ENCODE results near the gene SPART.
"Not testable (repeated sequence)": the region's sequence is repeated elsewhere in the genome, so short reads cannot be mapped to it uniquely, and the experiment has no call there.

Gene SPART

GRCh38 chr13:36339600-36340155 lies 6.5 kb downstream of the SPART start:
- Histone ChIP-seq H3K27me3 (replicated peaks; ENCODE audit: control insufficient read depth, insufficient read depth, low read length) (no peaks in the 10 kb centered on the region), H3K4me3 (replicated peaks; ENCODE audit: low read depth, low read length) (no peak overlapping the region), H3K36me3 (ENCODE audit: control insufficient read depth, insufficient read depth, low read length) (no peaks in the 10 kb centered on the region)
- TF ChIP-seq CTCF (IDR thresholded peaks at IDR 0.05; ENCODE audit: insufficient read depth, low read length, poor library complexity, severe bottlenecking): no peak
- DNase-seq (ENCODE audit: extremely low read depth, insufficient read length): no peak

- H3K4me3 ChIP-seq (replicated peaks; ENCODE audit: low read depth, low read length): no peak overlapping the region
- H3K27me3 ChIP-seq (replicated peaks; ENCODE audit: control insufficient read depth, insufficient read depth, low read length): no peaks in the 10 kb centered on the region
- TF ChIP-seq CTCF (IDR thresholded peaks at IDR 0.05; ENCODE audit: insufficient read depth, low read length, poor library complexity, severe bottlenecking): no peak
- DNase-seq (ENCODE audit: extremely low read depth, insufficient read length): no peak
- no peaks in the 10 kb centered on the region for H3K36me3 ChIP-seq (ENCODE audit: control insufficient read depth, insufficient read depth, low read length)
Measured at GRCh38 chr13:36337938-36338641, 8.1 kb downstream of the SPART start.

- H3K36me3 ChIP-seq (ENCODE audit: control insufficient read depth, insufficient read depth, low read length): no peaks in the 10 kb centered on the region
- no peak for TF ChIP-seq CTCF (IDR thresholded peaks at IDR 0.05; ENCODE audit: insufficient read depth, low read length, poor library complexity, severe bottlenecking)
- no peaks in the 10 kb centered on the region for H3K27me3 ChIP-seq (replicated peaks; ENCODE audit: control insufficient read depth, insufficient read depth, low read length)
- DNase-seq (ENCODE audit: extremely low read depth, insufficient read length): no peak
- H3K4me3 ChIP-seq (replicated peaks; ENCODE audit: low read depth, low read length): no peak overlapping the region
Measured at GRCh38 chr13:36332986-36333385, 13.2 kb downstream of the SPART start.

GRCh38 chr13:36332255-36332654 lies 13.9 kb downstream of the SPART start:
- not testable (repeated sequence) for H3K36me3 ChIP-seq (ENCODE audit: control insufficient read depth, insufficient read depth, low read length); H3K4me3 ChIP-seq (replicated peaks; ENCODE audit: low read depth, low read length); DNase-seq (ENCODE audit: extremely low read depth, insufficient read length); H3K27me3 ChIP-seq (replicated peaks; ENCODE audit: control insufficient read depth, insufficient read depth, low read length)

- no peak for TF ChIP-seq CTCF (IDR thresholded peaks at IDR 0.05; ENCODE audit: insufficient read depth, low read length, poor library complexity, severe bottlenecking)
- no peaks in the 10 kb centered on the region for H3K36me3 ChIP-seq (ENCODE audit: control insufficient read depth, insufficient read depth, low read length)
Measured at GRCh38 chr13:36331280-36331679, 14.9 kb downstream of the SPART start.

GRCh38 chr13:36329361-36329760 lies 16.8 kb downstream of the SPART start:
- Histone ChIP-seq H3K4me3 (replicated peaks; ENCODE audit: low read depth, low read length) (no peak overlapping the region), H3K27me3 (replicated peaks; ENCODE audit: control insufficient read depth, insufficient read depth, low read length) (no peaks in the 10 kb centered on the region), H3K36me3 (ENCODE audit: control insufficient read depth, insufficient read depth, low read length) (no peaks in the 10 kb centered on the region)
- TF ChIP-seq CTCF (IDR thresholded peaks at IDR 0.05; ENCODE audit: insufficient read depth, low read length, poor library complexity, severe bottlenecking): no peak
- DNase-seq (ENCODE audit: extremely low read depth, insufficient read length): no peak

More at GRCh38 chr13:36331280-36331679, 14.9 kb downstream of the SPART start:
- no peak for DNase-seq (ENCODE audit: extremely low read depth, insufficient read length)
- Histone ChIP-seq H3K27me3 (replicated peaks; ENCODE audit: control insufficient read depth, insufficient read depth, low read length) (no peaks in the 10 kb centered on the region), H3K4me3 (replicated peaks; ENCODE audit: low read depth, low read length) (no peak overlapping the region)
